Measurements from ENCODE around the gene XYLT1.
"Not testable (repeated sequence)": the region's sequence is repeated elsewhere in the genome, so short reads cannot be mapped to it uniquely, and the experiment has no call there.

DNA sequence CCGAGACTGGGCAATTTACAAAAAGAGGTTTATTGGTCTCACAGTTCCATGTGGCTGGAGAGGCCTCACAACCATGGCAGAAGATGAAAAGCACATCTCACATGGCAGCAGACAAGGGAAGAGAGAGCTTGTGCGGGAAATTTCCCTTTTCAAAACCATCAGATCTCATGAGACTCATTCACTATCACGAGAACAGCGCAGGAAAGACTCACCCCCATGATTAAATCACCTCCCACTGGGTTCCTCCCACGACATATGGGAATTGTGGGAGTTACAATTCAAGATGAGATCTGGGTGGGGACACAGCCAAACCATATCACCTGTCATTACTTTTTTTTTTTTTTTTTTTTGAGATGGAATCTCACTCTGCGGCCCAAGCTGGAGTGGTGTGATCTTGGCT lies 60.4 kb downstream of the XYLT1 start:
- TF ChIP-seq, protein P1, sequence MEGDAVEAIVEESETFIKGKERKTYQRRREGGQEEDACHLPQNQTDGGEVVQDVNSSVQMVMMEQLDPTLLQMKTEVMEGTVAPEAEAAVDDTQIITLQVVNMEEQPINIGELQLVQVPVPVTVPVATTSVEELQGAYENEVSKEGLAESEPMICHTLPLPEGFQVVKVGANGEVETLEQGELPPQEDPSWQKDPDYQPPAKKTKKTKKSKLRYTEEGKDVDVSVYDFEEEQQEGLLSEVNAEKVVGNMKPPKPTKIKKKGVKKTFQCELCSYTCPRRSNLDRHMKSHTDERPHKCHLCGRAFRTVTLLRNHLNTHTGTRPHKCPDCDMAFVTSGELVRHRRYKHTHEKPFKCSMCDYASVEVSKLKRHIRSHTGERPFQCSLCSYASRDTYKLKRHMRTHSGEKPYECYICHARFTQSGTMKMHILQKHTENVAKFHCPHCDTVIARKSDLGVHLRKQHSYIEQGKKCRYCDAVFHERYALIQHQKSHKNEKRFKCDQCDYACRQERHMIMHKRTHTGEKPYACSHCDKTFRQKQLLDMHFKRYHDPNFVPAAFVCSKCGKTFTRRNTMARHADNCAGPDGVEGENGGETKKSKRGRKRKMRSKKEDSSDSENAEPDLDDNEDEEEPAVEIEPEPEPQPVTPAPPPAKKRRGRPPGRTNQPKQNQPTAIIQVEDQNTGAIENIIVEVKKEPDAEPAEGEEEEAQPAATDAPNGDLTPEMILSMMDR (IDR thresholded peaks at IDR 0.05), result not testable (repeated sequence)
- not testable (repeated sequence) for TF ChIP-seq POLR2AphosphoS5 (IDR thresholded peaks at IDR 0.05; ENCODE audit: insufficient read depth in 1 of 2, low read depth in 1 of 2); POLR2A (IDR thresholded peaks at IDR 0.05)

Measured in vagina (tissue), 2 donors.